Effector memory CD4-positive, alpha-beta T cell (primary cell): ENCODE results near the gene ZNF777.
"Not testable (repeated sequence)": the region's sequence is repeated elsewhere in the genome, so short reads cannot be mapped to it uniquely, and the experiment has no call there.

Experiments
- DNase-seq, 3 donors: peaks; one replicate each; pipeline ENCODE4 v3.0.0-alpha.2; 2020
- H3K27ac ChIP-seq: 2 replicates; pipeline ENCODE4 v1.7.0; 2013; ENCODE audit warnings: mild to moderate bottlenecking, low read length, moderate library complexity; ENCODE audit not compliant: insufficient read depth, poor library complexity, severe bottlenecking
- H3K27me3 ChIP-seq: replicated peaks from 2 replicates; pipeline ENCODE4 v1.7.0; 2013; ENCODE audit warnings: mild to moderate bottlenecking, low read length; ENCODE audit not compliant: insufficient read depth, control insufficient read depth, poor library complexity, severe bottlenecking
- H3K36me3 ChIP-seq: 2 replicates; pipeline ENCODE4 v1.7.0; 2013; ENCODE audit warnings: mild to moderate bottlenecking, low read length, moderate library complexity; ENCODE audit not compliant: control insufficient read depth, insufficient read depth
- H3K4me1 ChIP-seq: 2 replicates; pipeline ENCODE4 v1.7.0; 2013; ENCODE audit warnings: low read length, mild to moderate bottlenecking; ENCODE audit not compliant: control insufficient read depth, insufficient read depth, poor library complexity, severe bottlenecking
- H3K4me3 ChIP-seq: 2 replicates; pipeline ENCODE4 v1.7.0; 2013; ENCODE audit warnings: low read length, low read depth, mild to moderate bottlenecking; ENCODE audit not compliant: insufficient read depth, poor library complexity, severe bottlenecking
- H3K9me3 ChIP-seq: 2 replicates; pipeline ENCODE4 v1.7.0; 2013; ENCODE audit warnings: mild to moderate bottlenecking, low read length, moderate library complexity; ENCODE audit not compliant: control insufficient read depth

The ZNF777 gene

GRCh38 chr7:149420006-149420405 lies 40.9 kb downstream of the ZNF777 start:
- Histone ChIP-seq H3K9me3 (no peaks in the 10 kb centered on the region), H3K4me3 (no peak overlapping the region), H3K27me3 (no peaks in the 10 kb centered on the region), H3K4me1 (peaks cover 5% of the 10 kb centered on the region), H3K27ac (no peak overlapping the region), H3K36me3 (no peaks in the 10 kb centered on the region)
- no peak for DNase-seq

- Histone ChIP-seq H3K9me3 (no peaks in the 10 kb centered on the region), H3K4me1 (no peaks in the 10 kb centered on the region), H3K27ac (no peak overlapping the region), H3K27me3 (no peaks in the 10 kb centered on the region), H3K4me3 (no peak overlapping the region), H3K36me3 (no peaks in the 10 kb centered on the region)
- no peak for DNase-seq
These were observed 45.3 kb downstream of the ZNF777 start for GRCh38 chr7:149415391-149416071.

- Histone ChIP-seq H3K4me1 (no peaks in the 10 kb centered on the region), H3K9me3 (no peaks in the 10 kb centered on the region), H3K4me3 (no peak overlapping the region), H3K36me3 (no peaks in the 10 kb centered on the region), H3K27ac (no peak overlapping the region), H3K27me3 (no peaks in the 10 kb centered on the region)
- DNase-seq: peak in 2 of 3 donors; percentile 8 to 22
These were observed 46.0 kb downstream of the ZNF777 start for GRCh38 chr7:149414745-149415390.

- Histone ChIP-seq H3K36me3 (no peaks in the 10 kb centered on the region), H3K27ac (no peak overlapping the region)
- no peak for DNase-seq
These were observed 46.7 kb downstream of the ZNF777 start for GRCh38 chr7:149414171-149414570.

GRCh38 chr7:149413083-149413482 lies 47.8 kb downstream of the ZNF777 start:
- H3K9me3 ChIP-seq, H3K36me3 ChIP-seq: not testable (repeated sequence)

More at GRCh38 chr7:149414171-149414570, 46.7 kb downstream of the ZNF777 start:
- Histone ChIP-seq H3K27me3 (no peaks in the 10 kb centered on the region), H3K4me1 (no peaks in the 10 kb centered on the region), H3K4me3 (no peak overlapping the region), H3K9me3 (no peaks in the 10 kb centered on the region)

GRCh38 chr7:149409895-149410294 lies 51.0 kb downstream of the ZNF777 start:
- Histone ChIP-seq H3K9me3 (no peaks in the 10 kb centered on the region), H3K27me3 (no peaks in the 10 kb centered on the region), H3K36me3 (no peaks in the 10 kb centered on the region), H3K27ac (no peak overlapping the region), H3K4me3 (no peak overlapping the region), H3K4me1 (no peaks in the 10 kb centered on the region)
- DNase-seq: no peak

More at GRCh38 chr7:149413083-149413482, 47.8 kb downstream of the ZNF777 start:
- not testable (repeated sequence) for H3K27me3 ChIP-seq, DNase-seq, H3K4me3 ChIP-seq, H3K27ac ChIP-seq, H3K4me1 ChIP-seq

GRCh38 chr7:149404825-149405224 lies 56.0 kb downstream of the ZNF777 start:
- H3K27ac ChIP-seq: no peak overlapping the region
- H3K36me3 ChIP-seq: no peaks in the 10 kb centered on the region
- no peak overlapping the region for H3K4me3 ChIP-seq
- no peak for DNase-seq
- H3K9me3 ChIP-seq: no peaks in the 10 kb centered on the region
- peaks cover 3% of the 10 kb centered on the region for H3K27me3 ChIP-seq
- H3K4me1 ChIP-seq: no peaks in the 10 kb centered on the region

GRCh38 chr7:149404396-149404795 lies 56.5 kb downstream of the ZNF777 start:
- no peaks in the 10 kb centered on the region for H3K36me3 ChIP-seq
- no peaks in the 10 kb centered on the region for H3K4me1 ChIP-seq
- H3K4me3 ChIP-seq: no peak overlapping the region
- no peak overlapping the region for H3K27ac ChIP-seq
- H3K9me3 ChIP-seq: no peaks in the 10 kb centered on the region
- H3K27me3 ChIP-seq: peaks cover 3% of the 10 kb centered on the region
- DNase-seq: no peak

- H3K27me3 ChIP-seq: peaks cover 3% of the 10 kb centered on the region
- H3K9me3 ChIP-seq: no peaks in the 10 kb centered on the region
- no peaks in the 10 kb centered on the region for H3K4me1 ChIP-seq
- no peaks in the 10 kb centered on the region for H3K36me3 ChIP-seq
- H3K27ac ChIP-seq: no peak overlapping the region
- no peak overlapping the region for H3K4me3 ChIP-seq
- no peak for DNase-seq
These were observed 62.6 kb downstream of the ZNF777 start for GRCh38 chr7:149398195-149398820.

- no peaks in the 10 kb centered on the region for H3K9me3 ChIP-seq
- peaks cover 4% of the 10 kb centered on the region for H3K27me3 ChIP-seq
- no peak for DNase-seq
- no peaks in the 10 kb centered on the region for H3K36me3 ChIP-seq
- no peak overlapping the region for H3K27ac ChIP-seq
- no peak overlapping the region for H3K4me3 ChIP-seq
- H3K4me1 ChIP-seq: no peaks in the 10 kb centered on the region
These were observed 63.3 kb downstream of the ZNF777 start for GRCh38 chr7:149397470-149398043.
